ENCODE measurements around the gene KRTAP2-3. TPM values are rescaled to one million over a fixed set of nuclear protein-coding genes. Genes with fewer than 3 reads are reported as not detected.

KRTAP2-3 gene
- total RNA-seq, 4 donors from 2014 or later, result 0.64 to 10.8 TPM; not detected in 2

GRCh38 chr17:41012326-41013120, 47.4 kb downstream of the KRTAP2-3 start:
- TF ChIP-seq EP300 (IDR thresholded peaks at IDR 0.05) (no peak), POLR2AphosphoS5 (IDR thresholded peaks at IDR 0.05) (no peak), CTCF (IDR thresholded peaks at IDR 0.05) (no peak), POLR2A (IDR thresholded peaks at IDR 0.05) (no peak)
- 84% methylated on average over 6 of the region's 6 CpGs for WGBS
- Histone ChIP-seq H3K36me3 (no peaks in the 10 kb centered on the region), H3K4me3 (no peak overlapping the region), H3K27ac (no peak overlapping the region), H3K9me3 (no peaks in the 10 kb centered on the region), H3K4me1 (no peaks in the 10 kb centered on the region), H3K27me3 (no peaks in the 10 kb centered on the region)
- DNase-seq (ENCODE audit: low spot score in 2 of 2), result no peak

GRCh38 chr17:41010441-41010840, 49.5 kb downstream of the KRTAP2-3 start:
- no peak for DNase-seq (ENCODE audit: low spot score in 2 of 2)
- Histone ChIP-seq H3K36me3 (no peaks in the 10 kb centered on the region), H3K9me3 (no peaks in the 10 kb centered on the region), H3K27me3 (no peaks in the 10 kb centered on the region), H3K4me3 (no peak overlapping the region), H3K4me1 (no peaks in the 10 kb centered on the region), H3K27ac (no peak overlapping the region)
- no peak for TF ChIP-seq CTCF (IDR thresholded peaks at IDR 0.05)

GRCh38 chr17:41009936-41010335, 50.0 kb downstream of the KRTAP2-3 start:
- Histone ChIP-seq H3K9me3 (no peaks in the 10 kb centered on the region), H3K4me3 (no peak overlapping the region), H3K27ac (no peak overlapping the region), H3K36me3 (no peaks in the 10 kb centered on the region), H3K27me3 (no peaks in the 10 kb centered on the region), H3K4me1 (no peaks in the 10 kb centered on the region)
- 90% methylated on average over 1 of the region's 1 CpG for WGBS
- no peak for DNase-seq (ENCODE audit: low spot score in 2 of 2)
- no peak for TF ChIP-seq POLR2A (IDR thresholded peaks at IDR 0.05)
- TF ChIP-seq EP300 (IDR thresholded peaks at IDR 0.05), result no peak
- TF ChIP-seq POLR2AphosphoS5 (IDR thresholded peaks at IDR 0.05), result no peak

- Histone ChIP-seq H3K9me3 (no peaks in the 10 kb centered on the region), H3K27ac (no peak overlapping the region), H3K4me1 (no peaks in the 10 kb centered on the region), H3K27me3 (no peaks in the 10 kb centered on the region), H3K4me3 (no peak overlapping the region), H3K36me3 (no peaks in the 10 kb centered on the region)
- TF ChIP-seq POLR2A (IDR thresholded peaks at IDR 0.05) (no peak), POLR2AphosphoS5 (IDR thresholded peaks at IDR 0.05) (no peak), EP300 (IDR thresholded peaks at IDR 0.05) (no peak)
- no peak for DNase-seq (ENCODE audit: low spot score in 2 of 2)
- 68% methylated on average over 4 of the region's 4 CpGs for WGBS
Observed at GRCh38 chr17:41009301-41009760, 50.6 kb downstream of the KRTAP2-3 start.

Other genes starting within 250 kb of the KRTAP2-3 start
- 1,000 to 10,000 TPM; 3,788 to 5,963 (median 5,237) TPM for gene KRT10, start 237.5 kb downstream of the KRTAP2-3 start, total RNA-seq
- gene KRT12, start 192.9 kb downstream of the KRTAP2-3 start, total RNA-seq, result not detected
- gene KRT20, start 174.9 kb downstream of the KRTAP2-3 start, total RNA-seq, result under 1 TPM in 1 of 4 donors, not detected in 3; 0.60 TPM
- gene KRT23, start 122.5 kb downstream of the KRTAP2-3 start, total RNA-seq, result 100 to 1,000 TPM in 3 of 4 donors, 10 to 100 TPM in 1; 84.6 to 310 (median 217) TPM
- 10 to 100 TPM in 1 of 4 donors, 1 to 10 TPM in 1, not detected in 2; 2.5 to 13.3 TPM for gene KRT39, start 93.2 kb downstream of the KRTAP2-3 start, total RNA-seq
- gene KRT40, start 75.8 kb downstream of the KRTAP2-3 start, total RNA-seq, result 10 to 100 TPM in 1 of 4 donors, 1 to 10 TPM in 1, under 1 TPM in 1, not detected in 1; 0.98 to 12.5 (median 3.9) TPM
- gene KRTAP3-3, start 66.0 kb downstream of the KRTAP2-3 start, total RNA-seq, result 10 to 100 TPM in 1 of 4 donors, 1 to 10 TPM in 1, not detected in 2; 2.8 to 22.9 TPM
- 10 to 100 TPM in 2 of 4 donors, 1 to 10 TPM in 1, not detected in 1; 8.0 to 42.6 (median 23.7) TPM for gene KRTAP3-2, start 60.2 kb downstream of the KRTAP2-3 start, total RNA-seq
- gene KRTAP3-1, start 51.0 kb downstream of the KRTAP2-3 start, total RNA-seq, result 10 to 100 TPM in 2 of 4 donors, 1 to 10 TPM in 1, not detected in 1; 5.6 to 95.2 (median 15.5) TPM
- gene KRTAP1-5, start 32.9 kb downstream of the KRTAP2-3 start, total RNA-seq, result 100 to 1,000 TPM in 1 of 4 donors, 10 to 100 TPM in 2, 1 to 10 TPM in 1; 1.6 to 199 (median 40.4) TPM
- 1 to 10 TPM in 1 of 4 donors, not detected in 3; 3.2 TPM for gene KRTAP1-4, start 29.9 kb downstream of the KRTAP2-3 start, total RNA-seq
- gene KRTAP1-3, start 25.2 kb downstream of the KRTAP2-3 start, total RNA-seq, result 100 to 1,000 TPM in 1 of 4 donors, 10 to 100 TPM in 2, not detected in 1; 10.7 to 140 (median 28.7) TPM
- 100 to 1,000 TPM in 1 of 4 donors, 10 to 100 TPM in 1, 1 to 10 TPM in 1, not detected in 1; 9.9 to 165 (median 46.0) TPM for gene KRTAP1-1, start 18.7 kb downstream of the KRTAP2-3 start, total RNA-seq
- gene KRTAP2-1, start 12.8 kb downstream of the KRTAP2-3 start, total RNA-seq, result 100 to 1,000 TPM in 1 of 4 donors, 10 to 100 TPM in 2, not detected in 1; 20.1 to 128 (median 37.2) TPM
- 10 to 100 TPM in 2 of 4 donors, 1 to 10 TPM in 1, not detected in 1; 8.2 to 41.6 (median 25.3) TPM for gene KRTAP2-2, start 4.9 kb downstream of the KRTAP2-3 start, total RNA-seq
- gene KRTAP2-4, start 5.8 kb upstream of the KRTAP2-3 start, total RNA-seq, result 10 to 100 TPM in 2 of 4 donors, 1 to 10 TPM in 1, not detected in 1; 6.5 to 76.9 (median 13.4) TPM
- gene KRTAP4-7, start 24.0 kb upstream of the KRTAP2-3 start, total RNA-seq, result 10 to 100 TPM in 1 of 4 donors, 1 to 10 TPM in 2, not detected in 1; 7.9 to 50.0 (median 8.5) TPM
- 10 to 100 TPM in 2 of 4 donors, 1 to 10 TPM in 1, not detected in 1; 4.4 to 15.2 (median 13.6) TPM for gene KRTAP4-8, start 38.0 kb upstream of the KRTAP2-3 start, total RNA-seq
- not detected for gene KRTAP4-16, start 42.1 kb upstream of the KRTAP2-3 start, total RNA-seq
- 10 to 100 TPM in 3 of 4 donors, not detected in 1; 10.1 to 58.8 (median 13.1) TPM for gene KRTAP4-9, start 45.3 kb upstream of the KRTAP2-3 start, total RNA-seq
- 10 to 100 TPM in 1 of 4 donors, 1 to 10 TPM in 2, not detected in 1; 4.3 to 23.4 (median 5.6) TPM for gene KRTAP4-11, start 58.3 kb upstream of the KRTAP2-3 start, total RNA-seq
- gene KRTAP4-12, start 64.1 kb upstream of the KRTAP2-3 start, total RNA-seq, result 10 to 100 TPM in 1 of 4 donors, 1 to 10 TPM in 2, not detected in 1; 6.1 to 54.5 (median 8.3) TPM
- gene KRTAP4-6, start 80.4 kb upstream of the KRTAP2-3 start, total RNA-seq, result 10 to 100 TPM in 2 of 4 donors, 1 to 10 TPM in 1, not detected in 1; 9.0 to 45.0 (median 13.0) TPM
- 10 to 100 TPM in 1 of 4 donors, 1 to 10 TPM in 2, not detected in 1; 1.1 to 19.2 (median 2.2) TPM for gene KRTAP4-5, start 89.7 kb upstream of the KRTAP2-3 start, total RNA-seq
- 10 to 100 TPM in 2 of 4 donors, 1 to 10 TPM in 1, not detected in 1; 7.7 to 81.7 (median 24.6) TPM for gene KRTAP4-4, start 100.6 kb upstream of the KRTAP2-3 start, total RNA-seq
- gene KRTAP4-3, start 108.1 kb upstream of the KRTAP2-3 start, total RNA-seq, result 10 to 100 TPM in 2 of 4 donors, 1 to 10 TPM in 1, not detected in 1; 9.0 to 35.4 (median 16.4) TPM
- 10 to 100 TPM in 3 of 4 donors, not detected in 1; 16.1 to 86.3 (median 16.3) TPM for gene KRTAP4-2, start 118.1 kb upstream of the KRTAP2-3 start, total RNA-seq
- gene KRTAP4-1, start 124.8 kb upstream of the KRTAP2-3 start, total RNA-seq, result 10 to 100 TPM in 2 of 4 donors, 1 to 10 TPM in 1, not detected in 1; 4.2 to 51.7 (median 16.7) TPM
- gene KRTAP9-1, start 129.8 kb upstream of the KRTAP2-3 start, total RNA-seq, result 1 to 10 TPM in 1 of 4 donors, not detected in 3; 1.1 TPM
- 100 to 1,000 TPM in 1 of 4 donors, 10 to 100 TPM in 2, not detected in 1; 36.3 to 127 (median 60.8) TPM for gene KRTAP9-2, start 166.5 kb upstream of the KRTAP2-3 start, total RNA-seq
- 100 to 1,000 TPM in 1 of 4 donors, 10 to 100 TPM in 2, not detected in 1; 29.0 to 178 (median 61.4) TPM for gene KRTAP9-3, start 172.3 kb upstream of the KRTAP2-3 start, total RNA-seq
- 10 to 100 TPM in 3 of 4 donors, not detected in 1; 27.1 to 89.8 (median 46.6) TPM for gene KRTAP9-8, start 177.9 kb upstream of the KRTAP2-3 start, total RNA-seq
- 100 to 1,000 TPM in 1 of 4 donors, 10 to 100 TPM in 2, not detected in 1; 18.8 to 103 (median 50.1) TPM for gene KRTAP9-4, start 189.6 kb upstream of the KRTAP2-3 start, total RNA-seq
- gene KRTAP9-9, start 195.3 kb upstream of the KRTAP2-3 start, total RNA-seq, result 10 to 100 TPM in 3 of 4 donors, not detected in 1; 14.3 to 53.1 (median 23.9) TPM
- gene KRTAP9-6, start 205.3 kb upstream of the KRTAP2-3 start, total RNA-seq, result 1 to 10 TPM in 1 of 4 donors, under 1 TPM in 1, not detected in 2; 0.52 to 7.1 TPM
- gene KRTAP9-7, start 215.6 kb upstream of the KRTAP2-3 start, total RNA-seq, result 10 to 100 TPM in 1 of 4 donors, 1 to 10 TPM in 1, not detected in 2; 10.0 to 20.3 TPM
- 1 to 10 TPM in 2 of 4 donors, under 1 TPM in 1, not detected in 1; 0.85 to 3.4 (median 2.2) TPM for gene KRTAP29-1, start 242.7 kb upstream of the KRTAP2-3 start, total RNA-seq
- gene KRTAP16-1, start 249.2 kb upstream of the KRTAP2-3 start, total RNA-seq, result 10 to 100 TPM in 1 of 4 donors, 1 to 10 TPM in 2, not detected in 1; 2.2 to 22.0 (median 4.0) TPM